ENCODE measurements around the gene MAST1.
"Not testable (repeated sequence)": the region's sequence is repeated elsewhere in the genome, so short reads cannot be mapped to it uniquely, and the experiment has no call there.

Gene MAST1

GRCh38 chr19:12890787-12891552, 52.7 kb downstream of the MAST1 start, which contains the start of gene GCDH:
GCDH (plus strand) TSS chr19:12891160; CDS start chr19:12891305, 145 bp downstream.
- Histone ChIP-seq H3K27ac (peak within 1 kb of the TSS; percentile 69), H3K4me1 (peaks cover 26% of the 10 kb centered on the region), H3K4me3 (peak within 1 kb of the TSS; percentile 93)

GRCh38 chr19:12891553-12892021, 53.3 kb downstream of the MAST1 start:
- peak overlapping the region; percentile 99 for H3K4me2 ChIP-seq
- no peaks in the 10 kb centered on the region for H3K9me3 ChIP-seq
- peak overlapping the region; percentile 69 for H3K27ac ChIP-seq
- H3K4me3 ChIP-seq = peak overlapping the region; percentile 93
- peaks cover 41% of the 10 kb centered on the region for H3K36me3 ChIP-seq
- TF ChIP-seq Cebpa-rat (IDR thresholded peaks at IDR 0.05) = no peak
- peaks cover 26% of the 10 kb centered on the region for H3K4me1 ChIP-seq
- H3K27me3 ChIP-seq = peaks cover 12% of the 10 kb centered on the region
- peaks cover 12% of the 10 kb centered on the region for H4K20me1 ChIP-seq
- H3K9ac ChIP-seq = peak overlapping the region; percentile 82

More at GRCh38 chr19:12890787-12891552, 52.7 kb downstream of the MAST1 start, which contains the start of gene GCDH:
- Histone ChIP-seq H3K36me3 (peaks cover 34% of the 10 kb centered on the region), H3K27me3 (peaks cover 18% of the 10 kb centered on the region), H3K9ac (peak within 1 kb of the TSS; percentile 82), H4K20me1 (peaks cover 12% of the 10 kb centered on the region), H3K9me3 (no peaks in the 10 kb centered on the region), H3K4me2 (peak within 1 kb of the TSS; percentile 99)
- TF ChIP-seq Cebpa-rat (IDR thresholded peaks at IDR 0.05) = no peak

- Histone ChIP-seq H3K4me3 (no peak overlapping the region), H3K9me3 (no peaks in the 10 kb centered on the region), H3K27ac (no peak overlapping the region), H3K4me1 (peaks cover 26% of the 10 kb centered on the region), H3K9ac (no peak overlapping the region), H3K36me3 (peaks cover 61% of the 10 kb centered on the region), H4K20me1 (peaks cover 12% of the 10 kb centered on the region), H3K4me2 (no peak overlapping the region), H3K27me3 (no peaks in the 10 kb centered on the region)
- TF ChIP-seq Cebpa-rat (IDR thresholded peaks at IDR 0.05) = no peak
These were observed 55.3 kb downstream of the MAST1 start for GRCh38 chr19:12893582-12893981.

GRCh38 chr19:12896460-12896859, 58.1 kb downstream of the MAST1 start:
- Histone ChIP-seq H3K4me1 (peaks cover 11% of the 10 kb centered on the region), H3K4me3 (no peak overlapping the region), H3K36me3 (peaks cover 84% of the 10 kb centered on the region), H4K20me1 (peaks cover 8% of the 10 kb centered on the region), H3K27ac (no peak overlapping the region), H3K4me2 (no peak overlapping the region), H3K9ac (no peak overlapping the region), H3K27me3 (no peaks in the 10 kb centered on the region), H3K9me3 (no peaks in the 10 kb centered on the region)
- TF ChIP-seq Cebpa-rat (IDR thresholded peaks at IDR 0.05) = no peak

- H4K20me1 ChIP-seq = no peaks in the 10 kb centered on the region
- H3K27ac ChIP-seq = no peak overlapping the region
- H3K4me3 ChIP-seq = no peak overlapping the region
- H3K4me1 ChIP-seq = no peaks in the 10 kb centered on the region
- 0 out of 2 replicates have a peak overlapping the region, but pooled peaks have one; percentile 28 for H3K9ac ChIP-seq
- H3K27me3 ChIP-seq = no peaks in the 10 kb centered on the region
- no peak for TF ChIP-seq Cebpa-rat (IDR thresholded peaks at IDR 0.05)
- no peaks in the 10 kb centered on the region for H3K9me3 ChIP-seq
- no peak overlapping the region for H3K4me2 ChIP-seq
- H3K36me3 ChIP-seq = peaks cover 81% of the 10 kb centered on the region
These were observed 61.7 kb downstream of the MAST1 start for GRCh38 chr19:12899891-12900518.

GRCh38 chr19:12907166-12907565, 68.9 kb downstream of the MAST1 start:
- Histone ChIP-seq H4K20me1 (no peaks in the 10 kb centered on the region), H3K9me3 (no peaks in the 10 kb centered on the region), H3K36me3 (peaks cover 24% of the 10 kb centered on the region), H3K4me2 (no peak overlapping the region), H3K9ac (no peak overlapping the region), H3K4me1 (no peaks in the 10 kb centered on the region), H3K4me3 (no peak overlapping the region), H3K27ac (no peak overlapping the region), H3K27me3 (no peaks in the 10 kb centered on the region)
- no peak for TF ChIP-seq Cebpa-rat (IDR thresholded peaks at IDR 0.05)

- H3K4me3 ChIP-seq = no peak overlapping the region
- H3K36me3 ChIP-seq = no peaks in the 10 kb centered on the region
- no peaks in the 10 kb centered on the region for H4K20me1 ChIP-seq
- H3K4me1 ChIP-seq = peaks cover 21% of the 10 kb centered on the region
- H3K27me3 ChIP-seq = no peaks in the 10 kb centered on the region
- TF ChIP-seq Cebpa-rat (IDR thresholded peaks at IDR 0.05) = no peak
- no peak overlapping the region; the same call in 1 of the 2 replicates for H3K9ac ChIP-seq
- H3K9me3 ChIP-seq = no peaks in the 10 kb centered on the region
- no peak overlapping the region for H3K4me2 ChIP-seq
- no peak overlapping the region for H3K27ac ChIP-seq
These were observed 74.3 kb downstream of the MAST1 start for GRCh38 chr19:12912571-12912970.

GRCh38 chr19:12913011-12913561, 74.8 kb downstream of the MAST1 start:
- peak overlapping the region; percentile 70 for H3K4me2 ChIP-seq

GRCh38 chr19:12913851-12914690, 75.8 kb downstream of the MAST1 start:
- no peak overlapping the region for H3K4me3 ChIP-seq
- no peaks in the 10 kb centered on the region for H3K9me3 ChIP-seq
- no peak for TF ChIP-seq Cebpa-rat (IDR thresholded peaks at IDR 0.05)
- H3K9ac ChIP-seq = peak overlapping the region; percentile 61
- H3K4me2 ChIP-seq = peak overlapping the region; percentile 70
- H3K36me3 ChIP-seq = no peaks in the 10 kb centered on the region
- no peaks in the 10 kb centered on the region for H4K20me1 ChIP-seq
- peaks cover 31% of the 10 kb centered on the region for H3K4me1 ChIP-seq
- H3K27me3 ChIP-seq = no peaks in the 10 kb centered on the region
- peak overlapping the region; percentile 77 for H3K27ac ChIP-seq

More at GRCh38 chr19:12913011-12913561, 74.8 kb downstream of the MAST1 start:
- TF ChIP-seq Cebpa-rat (IDR thresholded peaks at IDR 0.05) = no peak
- Histone ChIP-seq H3K9ac (no peak overlapping the region; the same call in 1 of the 2 replicates), H3K36me3 (no peaks in the 10 kb centered on the region), H4K20me1 (no peaks in the 10 kb centered on the region), H3K4me1 (peaks cover 21% of the 10 kb centered on the region), H3K4me3 (no peak overlapping the region), H3K27ac (peak overlapping the region; percentile 77; the same call in 1 of the 2 replicates), H3K27me3 (no peaks in the 10 kb centered on the region), H3K9me3 (no peaks in the 10 kb centered on the region)

GRCh38 chr19:12915860-12916259, 77.5 kb downstream of the MAST1 start:
- H3K9ac ChIP-seq, H3K27ac ChIP-seq, H3K9me3 ChIP-seq, H3K4me3 ChIP-seq, H3K27me3 ChIP-seq, H3K4me2 ChIP-seq, H4K20me1 ChIP-seq, H3K36me3 ChIP-seq: not testable (repeated sequence)
- peaks cover 36% of the 10 kb centered on the region for H3K4me1 ChIP-seq
